GDM1 (cell line): ENCODE data around the gene IGFBP6.

ENCODE experiments used
- DNase-seq: peaks from one replicate; lab custom pipeline; 2025; lab: John Stamatoyannopoulos, UW

Gene IGFBP6

DNA sequence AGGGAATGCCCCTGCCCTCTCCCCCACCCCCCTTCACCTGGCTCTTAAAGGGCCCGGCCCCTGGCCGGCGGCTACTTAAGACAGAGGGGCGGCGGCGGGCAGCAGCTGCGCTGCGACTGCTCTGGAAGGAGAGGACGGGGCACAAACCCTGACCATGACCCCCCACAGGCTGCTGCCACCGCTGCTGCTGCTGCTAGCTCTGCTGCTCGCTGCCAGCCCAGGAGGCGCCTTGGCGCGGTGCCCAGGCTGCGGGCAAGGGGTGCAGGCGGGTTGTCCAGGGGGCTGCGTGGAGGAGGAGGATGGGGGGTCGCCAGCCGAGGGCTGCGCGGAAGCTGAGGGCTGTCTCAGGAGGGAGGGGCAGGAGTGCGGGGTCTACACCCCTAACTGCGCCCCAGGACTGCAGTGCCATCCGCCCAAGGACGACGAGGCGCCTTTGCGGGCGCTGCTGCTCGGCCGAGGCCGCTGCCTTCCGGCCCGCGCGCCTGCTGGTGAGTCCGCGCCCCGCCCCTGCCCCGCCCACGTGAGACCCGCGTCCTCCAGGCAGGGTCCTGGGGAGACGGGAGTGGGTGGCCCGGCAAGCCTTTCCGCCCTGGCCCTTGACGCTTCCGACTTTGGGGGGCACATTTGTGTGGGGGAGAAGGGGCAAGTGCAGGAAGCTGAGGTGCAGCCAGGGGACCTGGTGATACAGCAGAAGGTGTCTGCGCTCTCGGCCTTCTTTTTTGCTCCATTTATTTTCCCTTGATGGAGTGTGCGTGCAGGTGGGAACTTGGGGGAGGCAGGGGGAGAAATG lies at the start of gene IGFBP6:
Gene IGFBP6 (plus strand): TSS at position 104 of the 790 bp plus-strand sequence. CDS start 51 bp downstream, at position 155.
- peak; percentile 42 for DNase-seq

DNA sequence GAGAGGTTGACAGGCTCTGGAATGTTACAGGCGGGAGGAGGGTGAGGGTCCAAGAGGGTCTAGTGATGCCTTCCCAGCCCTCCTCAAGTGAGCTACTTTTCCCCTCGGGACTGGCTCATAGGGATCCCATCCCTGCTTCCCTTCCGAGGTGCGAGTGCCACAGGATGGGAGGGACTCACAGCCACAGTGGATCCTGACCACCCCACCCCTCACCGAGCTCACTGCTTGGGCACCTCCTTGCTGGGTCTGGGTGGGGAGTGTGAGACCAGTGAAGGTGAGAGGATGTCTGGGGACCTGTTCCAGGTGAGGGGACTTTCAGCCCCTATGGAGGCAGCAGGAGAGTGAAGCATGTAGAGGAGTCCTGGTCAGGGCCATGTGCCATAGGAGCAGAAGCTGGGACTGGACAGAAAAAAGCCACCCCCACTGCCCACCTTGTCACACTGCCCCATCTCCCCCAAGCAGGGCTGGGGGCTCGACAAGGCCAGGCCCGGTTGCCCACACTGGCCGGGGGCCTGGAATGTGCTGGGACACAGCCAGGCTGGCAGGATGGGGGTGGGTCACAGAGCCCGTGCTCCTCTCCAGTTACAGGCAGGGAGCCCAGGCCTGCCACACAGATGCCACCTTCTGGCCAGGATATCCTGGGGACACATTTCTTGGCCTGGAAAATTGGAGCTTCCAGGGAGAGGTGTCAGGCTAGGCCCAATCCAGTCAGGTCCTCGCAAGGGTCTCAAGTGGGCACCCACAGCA lies 49.3 kb upstream of the IGFBP6 start:
- no peak for DNase-seq

- no peak for DNase-seq
These were observed 48.6 kb upstream of the IGFBP6 start for GRCh38 chr12:53048780-53049401.

DNA sequence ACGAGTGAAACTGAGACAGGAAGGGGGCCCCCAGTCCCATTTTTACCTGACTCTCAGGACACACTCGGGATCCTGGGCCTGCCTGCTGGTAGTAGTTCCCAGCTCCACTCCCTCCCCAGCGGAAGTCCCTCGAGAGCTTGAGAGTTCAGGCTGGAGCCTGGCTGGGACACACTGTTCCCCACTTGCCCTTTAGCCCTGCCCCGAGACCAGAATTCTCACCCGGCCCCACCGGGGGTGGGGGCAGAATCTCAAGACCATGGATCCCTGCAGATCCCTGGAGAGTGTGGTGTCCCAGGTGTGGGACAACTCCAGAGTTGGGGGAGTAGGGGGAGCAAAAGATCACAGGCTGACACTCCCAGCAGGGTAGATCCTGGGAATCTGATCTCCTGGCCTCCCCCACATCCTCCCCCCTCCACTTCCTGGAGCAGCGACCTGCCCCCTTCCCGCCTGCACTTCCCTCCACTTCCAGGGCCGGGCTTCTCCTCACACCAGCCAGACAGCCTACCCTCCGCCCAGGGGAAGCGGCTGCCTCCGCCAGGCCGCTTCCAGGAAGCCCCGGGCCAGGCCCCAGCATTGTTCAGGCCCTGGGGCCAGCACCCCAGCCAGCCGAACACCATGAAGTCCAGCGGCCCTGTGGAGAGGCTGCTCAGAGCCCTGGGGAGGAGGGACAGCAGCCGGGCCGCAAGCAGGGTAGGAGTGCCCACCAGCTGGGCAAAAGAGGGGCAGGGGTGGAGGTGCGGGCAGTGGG lies 47.7 kb upstream of the IGFBP6 start, which contains the start of gene TNS2:
Gene TNS2 (plus strand): TSS at position 495 of the 748 bp plus-strand sequence. CDS start 121 bp downstream, at position 616.
- DNase-seq, result no peak

- DNase-seq, result no peak
These were observed 46.9 kb upstream of the IGFBP6 start for GRCh38 chr12:53050426-53051057.

GRCh38 chr12:53051058-53051880 lies 46.2 kb upstream of the IGFBP6 start:
- no peak for DNase-seq

- no peak for DNase-seq
These were observed 45.5 kb upstream of the IGFBP6 start for GRCh38 chr12:53051881-53052412.

DNA sequence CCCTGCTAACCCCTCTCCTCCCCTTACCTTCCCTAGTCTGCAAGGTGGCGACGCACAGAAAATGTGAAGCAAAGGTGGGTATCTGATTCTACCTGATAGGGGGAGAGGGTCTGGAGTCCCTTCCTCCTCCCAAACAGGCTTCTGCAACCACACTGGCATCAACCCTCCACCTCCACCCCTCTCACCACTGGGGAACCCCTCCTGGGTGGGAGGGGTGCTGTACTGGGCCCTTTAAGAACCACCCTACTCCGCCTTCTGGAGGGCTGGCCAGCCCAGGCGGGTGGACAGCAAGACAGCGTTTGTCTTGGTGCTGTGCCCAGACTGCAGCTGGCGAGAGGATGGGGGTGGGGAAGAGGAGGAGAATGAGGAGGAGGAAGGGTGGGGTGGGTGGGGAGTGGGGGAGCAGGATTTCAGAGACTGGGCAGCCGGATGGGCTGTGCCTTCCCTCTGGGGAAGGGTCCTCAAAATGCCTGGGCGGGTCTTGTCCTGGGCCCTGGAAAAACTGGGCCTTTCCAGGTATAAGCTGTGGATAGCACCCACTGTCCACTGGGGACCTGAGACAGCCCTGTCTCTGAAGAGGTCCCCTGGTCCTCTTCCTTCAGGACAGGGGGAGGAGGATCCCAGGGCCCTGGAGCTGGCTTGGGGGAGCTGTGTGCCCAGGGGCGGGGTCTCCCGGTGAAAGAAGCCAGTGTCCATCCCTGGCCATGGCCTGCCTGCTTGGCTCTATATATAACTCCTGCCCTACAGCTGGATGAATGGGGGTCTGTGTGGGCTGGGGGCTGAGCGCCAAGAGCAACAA lies 44.8 kb upstream of the IGFBP6 start:
- no peak for DNase-seq

DNA sequence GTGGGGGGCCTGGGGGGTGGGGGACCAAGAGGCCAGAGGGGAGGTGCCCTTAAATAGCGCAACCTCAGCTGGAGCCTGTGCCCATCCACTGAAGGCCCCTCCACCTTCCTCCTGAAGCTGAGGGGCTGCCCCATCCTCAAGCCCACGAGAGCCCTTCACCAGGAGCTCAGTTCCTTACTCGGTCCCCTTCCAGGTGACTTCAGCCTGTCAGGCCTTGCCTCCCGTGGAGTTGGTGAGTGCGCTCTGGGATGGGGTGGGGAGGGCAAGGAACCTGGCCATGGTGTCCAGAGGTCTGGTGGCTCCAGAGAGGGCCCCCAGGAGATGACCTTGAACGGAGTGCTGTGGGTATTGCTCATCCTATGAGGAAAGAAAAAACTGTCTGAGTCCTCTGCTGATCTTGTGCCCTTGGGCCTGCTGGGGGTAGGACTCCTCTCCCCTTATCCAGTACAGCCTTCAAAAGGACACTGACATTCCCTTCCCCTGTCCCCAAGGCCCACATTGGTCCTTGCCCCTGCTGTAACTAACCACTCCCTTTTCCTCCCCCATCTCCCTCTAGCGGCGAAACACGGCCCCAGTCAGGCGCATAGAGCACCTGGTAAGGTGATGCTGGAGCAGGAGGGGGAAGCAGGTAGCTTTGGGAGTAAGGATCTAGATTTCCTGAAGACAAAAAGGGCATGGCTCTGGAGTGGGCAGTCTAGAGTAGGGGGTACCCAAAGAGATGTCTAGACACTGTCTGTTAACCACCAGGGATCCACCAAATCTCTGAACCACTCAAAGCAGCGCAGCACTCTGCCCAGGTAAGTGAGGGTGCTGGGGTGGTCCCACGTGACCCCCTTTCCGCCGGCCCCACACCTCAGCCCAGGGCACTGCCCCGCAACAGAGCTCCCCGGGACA lies 44.0 kb upstream of the IGFBP6 start:
- DNase-seq, result no peak

DNA sequence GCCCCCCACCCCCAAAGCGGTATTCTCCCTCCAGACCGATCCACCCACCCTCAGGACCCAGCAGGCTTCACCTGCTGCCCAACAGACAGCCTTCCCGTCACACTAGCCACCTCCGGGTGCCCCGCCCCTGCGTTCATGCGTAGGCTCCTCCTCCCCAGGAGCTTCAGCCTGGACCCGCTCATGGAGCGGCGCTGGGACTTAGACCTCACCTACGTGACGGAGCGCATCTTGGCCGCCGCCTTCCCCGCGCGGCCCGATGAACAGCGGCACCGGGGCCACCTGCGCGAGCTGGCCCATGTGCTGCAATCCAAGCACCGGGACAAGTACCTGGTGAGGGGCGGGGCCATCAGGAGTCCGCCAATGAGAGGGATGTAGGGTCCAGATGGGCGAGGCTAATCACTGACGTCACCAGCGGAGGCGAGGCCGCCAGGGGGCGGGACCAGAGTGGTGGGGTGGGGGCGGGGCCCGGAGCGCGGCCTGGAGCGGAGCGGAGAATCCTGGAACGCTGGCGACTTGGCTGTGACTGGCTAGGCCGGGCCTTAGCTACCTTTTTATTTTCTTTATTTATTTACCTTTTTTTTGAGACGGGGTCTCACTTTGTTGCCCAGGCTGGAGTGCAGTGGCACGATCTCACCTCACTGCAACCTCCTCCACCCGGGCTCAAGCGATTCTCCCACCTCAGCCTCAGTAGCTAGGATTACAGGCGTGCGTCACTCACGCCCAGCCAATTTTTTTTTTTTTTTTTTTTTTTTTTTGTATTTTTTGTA lies 43.2 kb upstream of the IGFBP6 start:
- peak; percentile 76 for DNase-seq

- DNase-seq, result no peak
These were observed 41.8 kb upstream of the IGFBP6 start for GRCh38 chr12:53055471-53056266.

DNA sequence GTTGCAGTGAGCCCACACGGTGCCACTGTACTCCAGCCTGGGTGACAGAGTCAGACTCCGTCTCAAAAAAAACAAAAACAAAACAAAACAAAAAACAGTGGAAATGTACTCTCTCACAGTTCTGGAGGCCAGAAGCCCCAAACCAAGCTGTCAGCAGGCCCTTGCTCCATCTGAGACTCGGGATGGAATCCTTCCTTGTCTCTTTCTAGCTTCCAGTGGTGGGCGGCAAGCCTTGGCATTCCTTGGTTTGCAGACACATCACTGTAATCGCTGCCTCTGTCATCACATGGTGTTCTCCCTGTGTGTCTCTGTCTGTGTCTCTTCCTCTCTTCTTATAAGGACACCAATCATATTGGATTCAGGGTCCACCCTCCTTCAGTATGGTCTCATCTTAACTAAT lies 41.2 kb upstream of the IGFBP6 start:
- DNase-seq, result no peak

DNA sequence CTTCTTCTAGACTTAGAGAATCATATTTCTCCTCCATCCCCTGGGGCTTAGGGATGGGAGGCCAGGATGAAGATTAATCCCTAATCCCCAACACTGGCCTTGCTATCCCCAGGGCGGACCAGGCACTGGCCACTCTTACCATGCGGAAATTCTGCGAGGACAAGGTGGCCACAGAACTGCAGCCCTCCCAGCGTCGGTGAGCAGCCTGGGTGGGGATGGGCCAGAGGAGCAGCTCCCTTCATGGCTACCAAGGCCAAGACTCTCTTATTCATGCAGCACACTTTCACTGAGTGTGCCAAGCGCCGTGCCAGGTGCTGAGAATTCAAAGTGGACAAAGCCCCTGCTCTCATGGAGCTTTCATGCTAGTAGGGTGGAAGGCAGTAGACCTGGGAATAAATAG lies 40.6 kb upstream of the IGFBP6 start:
- DNase-seq, result no peak

DNA sequence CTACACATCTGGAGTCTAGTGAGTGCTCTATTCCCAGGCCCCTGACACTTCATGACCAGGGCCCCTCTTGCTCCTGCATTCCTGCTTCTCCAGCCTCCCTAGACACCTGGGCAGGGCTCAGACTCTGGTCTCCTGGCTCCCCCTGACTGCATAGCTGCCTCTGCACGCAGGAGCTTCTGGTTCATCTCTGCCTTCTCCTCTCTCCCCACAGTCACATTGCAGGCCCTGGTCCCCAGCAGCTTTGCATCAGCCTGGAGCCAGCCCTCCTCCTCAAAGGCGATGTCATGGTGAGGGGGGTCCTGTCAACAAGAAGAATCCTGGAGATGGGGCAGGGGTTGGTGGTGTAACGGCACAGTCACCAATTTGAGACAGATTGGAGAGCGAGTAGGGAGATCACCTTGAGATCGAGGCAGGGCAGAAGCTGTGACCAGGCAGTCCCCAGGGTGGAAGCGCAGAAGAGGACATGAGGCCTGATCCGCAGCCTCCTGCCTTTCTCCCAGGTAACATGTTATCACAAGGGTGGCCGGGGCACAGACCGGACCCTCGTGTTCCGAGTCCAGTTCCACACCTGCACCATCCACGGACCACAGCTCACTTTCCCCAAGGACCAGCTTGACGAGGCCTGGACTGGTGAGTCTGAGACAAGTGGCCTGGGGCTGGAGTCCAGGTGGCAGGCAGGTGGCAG lies 39.5 kb upstream of the IGFBP6 start:
- DNase-seq, result no peak

- no peak for DNase-seq
These were observed 38.6 kb upstream of the IGFBP6 start for GRCh38 chr12:53058674-53059433.
